HG02970 (cell line): ENCODE results near the gene TMEM144.

Experiments used
- ATAC-seq: cut with Tn5 transposase; IDR thresholded peaks from one replicate; pipeline ENCODE4 v1.9.1; 2021; ENCODE audit warnings: mild to moderate bottlenecking, moderate library complexity, moderate number of reproducible peaks; ENCODE audit not compliant: unreplicated experiment, low FRiP score

The TMEM144 gene

DNA sequence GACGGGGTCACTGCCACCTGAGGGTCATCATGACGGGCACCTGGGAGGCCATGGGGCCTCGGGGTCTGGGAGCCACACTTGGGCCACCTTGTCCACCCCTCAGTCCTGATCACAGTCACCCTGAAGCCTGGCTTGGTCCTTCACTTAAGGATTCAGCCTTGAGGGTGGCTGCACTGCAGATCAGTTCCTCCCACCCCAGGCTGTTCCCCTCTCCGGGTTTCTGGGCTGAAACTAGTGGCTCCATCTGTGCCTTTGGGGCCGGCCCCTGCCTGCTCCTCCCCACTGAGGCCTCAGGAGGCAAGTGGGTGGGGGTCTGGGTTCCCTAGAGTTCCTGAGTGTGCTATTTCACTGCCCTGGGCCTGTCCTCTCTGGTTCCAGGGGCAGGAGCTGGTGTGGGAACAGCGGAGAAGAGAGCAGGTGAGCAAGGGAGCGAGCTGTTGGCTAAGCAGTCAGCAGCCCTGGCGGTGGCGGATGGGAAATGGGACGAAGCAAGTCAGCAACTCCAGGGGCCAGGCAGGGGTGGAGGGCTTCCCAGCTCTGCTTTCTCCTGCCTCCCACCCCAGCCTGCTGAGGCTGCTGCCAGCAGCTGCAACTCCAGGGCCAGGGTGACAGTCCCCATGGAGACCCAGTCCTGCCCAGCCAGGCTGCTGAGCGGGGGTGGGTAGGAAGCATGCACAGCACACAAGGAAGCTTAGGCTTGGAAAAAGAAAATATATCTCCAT lies 81.2 kb downstream of the TMEM144 start:
- no peak for ATAC-seq

DNA sequence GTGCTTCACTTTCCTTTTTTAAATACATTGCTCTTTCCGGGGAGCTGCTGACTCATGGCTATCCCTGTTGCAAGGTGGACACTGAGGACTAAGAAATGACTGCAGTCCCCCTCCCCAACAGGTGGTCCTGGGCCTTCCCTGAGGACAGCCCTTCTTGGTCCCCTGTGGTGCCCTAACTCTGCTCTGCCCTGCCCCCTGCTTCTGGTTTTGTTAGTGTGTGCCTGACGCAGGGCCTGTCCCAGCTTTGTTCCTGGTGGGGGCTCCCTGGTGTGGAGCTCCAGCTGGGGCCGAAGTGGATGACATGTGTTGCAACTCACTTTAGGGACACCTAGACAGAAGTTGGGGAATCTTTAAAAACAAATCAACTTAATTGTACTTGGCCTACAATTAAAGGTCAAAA lies 81.9 kb downstream of the TMEM144 start:
- ATAC-seq: no peak

DNA sequence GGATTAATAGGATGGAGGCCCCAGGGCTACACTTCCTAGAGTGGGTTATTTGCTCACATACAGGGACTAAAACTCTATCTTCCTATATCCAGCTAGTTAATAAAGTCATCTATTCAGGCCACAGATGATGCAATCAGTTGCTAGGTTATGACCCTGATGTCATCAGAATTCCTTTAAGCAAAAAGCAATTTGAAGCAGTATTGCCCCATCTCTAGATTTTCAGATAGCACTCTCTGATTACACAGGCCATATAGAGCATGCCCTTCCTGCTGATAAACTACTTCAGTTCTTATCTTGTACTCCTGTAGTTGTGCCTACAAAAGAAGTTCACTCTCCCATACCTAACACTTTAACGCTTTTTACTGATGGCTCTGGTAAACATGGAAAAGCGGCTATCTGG lies 84.8 kb downstream of the TMEM144 start:
- no peak for ATAC-seq

DNA sequence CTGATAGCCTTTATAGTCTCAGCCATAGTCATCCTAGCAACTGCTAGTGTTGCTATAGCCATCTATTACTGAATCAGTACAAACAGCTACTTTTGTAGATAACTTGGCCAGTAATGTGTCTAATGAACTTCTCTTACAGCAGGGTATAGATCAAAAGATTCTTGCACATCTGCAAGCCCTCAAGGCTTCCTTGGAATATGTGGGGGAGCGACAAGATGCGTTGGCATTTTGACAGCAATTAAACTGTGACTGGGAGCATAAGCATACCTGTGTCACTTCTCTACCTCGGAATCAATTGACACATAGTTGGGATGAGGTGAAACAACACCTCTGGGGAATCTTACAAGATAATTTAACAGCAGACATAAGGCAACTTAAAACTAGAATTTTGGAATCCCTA lies 87.6 kb downstream of the TMEM144 start:
- ATAC-seq: no peak

DNA sequence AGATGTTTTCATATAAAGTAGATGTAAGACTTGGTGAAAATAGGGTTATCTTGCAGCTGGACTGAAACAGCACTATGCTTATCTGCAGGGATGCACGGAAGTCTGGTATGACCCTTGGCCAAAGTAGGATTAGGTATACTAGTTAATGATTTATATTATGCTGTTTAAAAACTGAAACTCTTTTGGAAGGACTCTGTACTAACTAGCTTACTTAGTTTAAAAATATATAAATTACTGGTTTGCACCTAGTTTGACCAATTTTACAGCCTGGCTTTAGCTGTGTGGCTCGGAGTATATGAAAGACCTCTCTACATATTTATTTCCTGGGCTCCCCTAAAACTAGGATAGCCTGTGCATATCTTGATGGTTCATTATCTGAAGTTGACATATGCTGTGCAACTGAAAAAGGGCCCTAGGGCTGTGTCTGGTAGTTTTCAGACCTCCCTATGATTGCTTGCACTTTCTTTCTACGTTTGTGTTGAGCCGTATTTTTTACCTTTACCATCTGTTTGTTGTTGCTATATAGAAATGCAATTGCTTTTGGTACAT lies 89.2 kb downstream of the TMEM144 start:
- no peak for ATAC-seq

DNA sequence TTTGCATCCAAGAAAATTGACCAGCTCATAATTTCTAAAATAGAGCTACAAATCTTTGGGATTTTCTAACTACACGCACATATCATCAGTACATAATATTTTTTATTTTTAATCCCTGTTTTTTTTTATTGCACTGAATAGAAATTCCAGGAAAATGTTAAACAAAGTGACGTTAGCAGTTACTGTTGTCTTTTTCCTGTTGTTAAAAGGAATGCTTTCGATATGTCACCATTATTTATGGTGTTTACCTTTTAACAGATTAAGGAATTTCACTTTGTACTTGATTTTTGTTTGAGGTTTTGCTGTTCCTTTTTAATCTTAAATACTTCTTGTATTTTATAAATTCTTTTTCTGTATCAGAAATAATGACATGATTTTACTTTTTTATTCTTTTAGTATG lies 89.7 kb downstream of the TMEM144 start:
- ATAC-seq: no peak

DNA sequence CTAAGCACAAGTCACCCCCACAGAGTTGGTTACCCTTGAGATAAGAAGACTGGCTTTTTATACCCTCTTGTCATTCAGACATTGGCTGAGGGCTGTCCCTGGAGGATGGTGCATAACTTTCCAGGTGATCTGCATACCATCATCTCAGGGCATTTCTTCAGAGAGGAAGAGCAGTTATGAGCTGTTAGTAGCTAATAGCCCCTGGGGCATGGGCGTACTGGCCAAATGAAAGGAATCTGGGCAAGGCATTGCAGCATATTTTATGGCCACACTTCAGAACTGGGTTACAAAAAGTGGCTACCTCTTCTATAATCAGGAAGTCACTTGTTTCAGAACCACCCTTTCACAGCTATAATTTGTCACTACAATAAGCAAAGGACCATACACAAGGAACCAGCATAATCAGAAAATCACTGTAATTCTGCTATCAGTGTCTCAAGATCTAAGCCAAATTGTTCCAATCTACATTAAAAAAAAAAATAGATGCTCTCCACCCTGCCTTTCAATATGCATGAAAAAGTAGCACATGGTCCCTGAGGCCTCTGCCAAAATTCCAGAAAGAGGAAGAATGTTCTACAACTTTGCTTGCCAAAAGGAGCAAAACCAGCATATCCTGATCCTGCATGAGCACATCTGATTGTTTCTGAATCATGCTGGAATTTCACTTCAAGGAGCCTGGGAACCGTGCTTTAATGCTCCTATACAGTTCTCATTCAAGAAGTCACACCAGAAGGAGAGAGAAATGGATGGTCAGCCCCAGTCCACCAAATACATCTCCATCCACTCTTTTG lies 92.0 kb downstream of the TMEM144 start:
- no peak for ATAC-seq

DNA sequence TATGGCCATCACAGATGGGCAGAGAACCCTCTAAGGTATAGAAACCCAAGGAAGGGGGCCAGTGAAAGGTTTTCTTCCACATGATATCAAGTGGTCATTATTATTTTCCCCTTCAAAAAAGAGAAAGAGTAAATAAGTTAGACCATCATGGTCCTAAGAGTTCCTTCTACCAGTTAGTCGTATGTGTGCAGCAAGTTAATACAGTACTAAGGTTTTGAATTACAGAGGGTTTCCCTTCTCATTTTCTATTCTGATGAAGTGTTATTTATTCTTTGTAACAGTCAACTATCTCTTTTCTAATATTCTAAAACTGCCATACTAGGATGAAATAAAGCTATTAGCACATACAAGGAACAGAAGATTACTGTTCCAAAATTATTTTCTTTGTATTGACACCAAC lies 94.4 kb downstream of the TMEM144 start:
- ATAC-seq: no peak
